ENCODE data around the gene SYNDIG1L. TPM values are rescaled to one million over a fixed set of nuclear protein-coding genes. Genes with fewer than 3 reads are reported as not detected.
"Not testable (repeated sequence)": the region's sequence is repeated elsewhere in the genome, so short reads cannot be mapped to it uniquely, and the experiment has no call there.

SYNDIG1L gene
- total RNA-seq, 1 experiment from 2014 or later: 1.4 TPM

DNA sequence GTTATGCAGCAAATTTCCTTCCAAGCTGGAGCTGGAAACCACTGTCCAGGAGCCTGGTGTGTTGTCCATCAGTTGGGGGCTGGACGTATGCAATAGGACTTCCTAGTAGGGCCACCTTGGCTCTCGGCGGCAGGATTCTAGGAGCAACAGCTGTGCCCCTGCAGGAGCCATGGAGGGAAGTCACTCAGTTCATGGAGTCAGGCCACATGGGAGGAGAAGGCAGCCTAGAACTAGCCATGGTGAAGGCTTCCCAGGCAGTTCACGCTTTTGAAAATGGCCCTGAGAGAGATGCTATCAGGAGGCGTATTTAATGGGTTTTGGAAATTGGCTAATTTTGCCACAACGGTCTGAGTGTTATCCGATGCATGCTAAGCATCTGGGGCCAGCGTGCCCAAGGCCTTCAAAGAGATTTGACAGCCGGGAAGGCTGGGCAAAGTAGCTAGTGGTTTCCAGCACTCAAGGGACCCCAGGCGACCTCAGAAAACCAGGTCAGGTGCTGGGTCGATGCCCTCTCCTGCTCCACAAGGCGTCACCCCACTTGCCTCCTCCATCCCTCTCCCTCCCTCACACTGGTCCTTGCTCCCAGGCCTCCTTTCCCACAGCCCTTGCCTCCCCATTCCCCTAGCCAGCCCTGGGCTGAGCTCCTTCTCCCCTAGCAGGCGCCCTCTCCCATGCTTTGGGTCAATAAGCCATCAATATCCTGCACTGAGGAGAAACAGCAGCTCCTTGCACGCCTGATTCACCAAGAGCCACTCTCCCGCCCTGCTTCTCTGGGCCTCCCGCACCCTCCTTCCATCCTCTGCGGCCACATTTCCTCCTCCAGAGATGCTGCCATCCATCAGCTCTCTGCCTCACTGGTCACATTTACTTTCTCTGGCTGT, 30.9 kb upstream of the SYNDIG1L start (continued):
- TF ChIP-seq FOXP4 (CRISPR knock-in tag; IDR thresholded peaks at IDR 0.05) (no peak), JUN (CRISPR knock-in tag; IDR thresholded peaks at IDR 0.05) (no peak), NR1H2 (CRISPR knock-in tag; IDR thresholded peaks at IDR 0.05) (no peak), NR3C1 (CRISPR knock-in tag; conservative IDR thresholded peaks at IDR 0.05; ENCODE audit: low read depth) (no peak), ZNF671 (CRISPR knock-in tag; IDR thresholded peaks at IDR 0.05) (no peak), SMAD3 (CRISPR knock-in tag; IDR thresholded peaks at IDR 0.05; ENCODE audit: borderline replicate concordance) (no peak), ETV6 (CRISPR knock-in tag; IDR thresholded peaks at IDR 0.05) (no peak)

GRCh38 chr14:74454397-74454796, 28.4 kb upstream of the SYNDIG1L start:
- H3K27ac Mint-ChIP-seq; DNase-seq (ENCODE audit: low spot score); H3K27me3 Mint-ChIP-seq (ENCODE audit: low read depth); CTCF ChIA-PET; POLR2A ChIA-PET; H3K4me3 Mint-ChIP-seq; ATAC-seq; H3K4me1 Mint-ChIP-seq: not testable (repeated sequence)
- Mint-ChIP-seq H3K9me3 (peaks cover 30% of the 10 kb centered on the region), H3K36me3 (peaks cover 23% of the 10 kb centered on the region)

- Mint-ChIP-seq H3K27me3 (ENCODE audit: low read depth) (no peaks in the 10 kb centered on the region; the same call in 1 of the 2 replicates), H3K4me3 (no peak overlapping the region), H3K27ac (peak overlapping the region; percentile 91; the same call in 1 of the 2 replicates), H3K4me1 (peaks cover 17% of the 10 kb centered on the region), H3K9me3 (no peaks in the 10 kb centered on the region), H3K36me3 (no peaks in the 10 kb centered on the region)
- ChIA-PET CTCF (interaction anchor here (1.7 kb wide), 1 partner anchor 15 kb away, joined by 5 read pairs; no protein-coding TSS in a partner anchor), POLR2A (no interaction called here)
- ATAC-seq: peak; percentile 100
- peak; percentile 42 for DNase-seq (ENCODE audit: low spot score)
- no peak for TF ChIP-seq JUN (CRISPR knock-in tag; IDR thresholded peaks at IDR 0.05)
- TF ChIP-seq, protein P1, sequence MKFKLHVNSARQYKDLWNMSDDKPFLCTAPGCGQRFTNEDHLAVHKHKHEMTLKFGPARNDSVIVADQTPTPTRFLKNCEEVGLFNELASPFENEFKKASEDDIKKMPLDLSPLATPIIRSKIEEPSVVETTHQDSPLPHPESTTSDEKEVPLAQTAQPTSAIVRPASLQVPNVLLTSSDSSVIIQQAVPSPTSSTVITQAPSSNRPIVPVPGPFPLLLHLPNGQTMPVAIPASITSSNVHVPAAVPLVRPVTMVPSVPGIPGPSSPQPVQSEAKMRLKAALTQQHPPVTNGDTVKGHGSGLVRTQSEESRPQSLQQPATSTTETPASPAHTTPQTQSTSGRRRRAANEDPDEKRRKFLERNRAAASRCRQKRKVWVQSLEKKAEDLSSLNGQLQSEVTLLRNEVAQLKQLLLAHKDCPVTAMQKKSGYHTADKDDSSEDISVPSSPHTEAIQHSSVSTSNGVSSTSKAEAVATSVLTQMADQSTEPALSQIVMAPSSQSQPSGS (CRISPR knock-in tag; IDR thresholded peaks at IDR 0.05; ENCODE audit: borderline replicate concordance, low read depth): no peak
- TF ChIP-seq, protein P2, sequence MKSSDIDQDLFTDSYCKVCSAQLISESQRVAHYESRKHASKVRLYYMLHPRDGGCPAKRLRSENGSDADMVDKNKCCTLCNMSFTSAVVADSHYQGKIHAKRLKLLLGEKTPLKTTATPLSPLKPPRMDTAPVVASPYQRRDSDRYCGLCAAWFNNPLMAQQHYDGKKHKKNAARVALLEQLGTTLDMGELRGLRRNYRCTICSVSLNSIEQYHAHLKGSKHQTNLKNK (CRISPR knock-in tag; IDR thresholded peaks at IDR 0.05): no peak
- TF ChIP-seq SP1 (CRISPR knock-in tag; conservative IDR thresholded peaks at IDR 0.05): 0 out of 2 replicates have a peak, but pooled peaks have one; percentile 16
- no peak for TF ChIP-seq JAZF1 (CRISPR knock-in tag; IDR thresholded peaks at IDR 0.05)
Observed at GRCh38 chr14:74444866-74445265, 18.9 kb upstream of the SYNDIG1L start.

- ChIA-PET POLR2A (no interaction called here), CTCF (no interaction called here)
- Mint-ChIP-seq H3K4me3 (no peak overlapping the region), H3K9me3 (no peaks in the 10 kb centered on the region), H3K27ac (no peak overlapping the region), H3K27me3 (ENCODE audit: low read depth) (no peaks in the 10 kb centered on the region), H3K4me1 (peaks cover 29% of the 10 kb centered on the region), H3K36me3 (no peaks in the 10 kb centered on the region)
- DNase-seq (ENCODE audit: low spot score): no peak
- ATAC-seq: no peak
- TF ChIP-seq RORB (CRISPR knock-in tag; IDR thresholded peaks at IDR 0.05) (no peak), ZNF263 (CRISPR knock-in tag; IDR thresholded peaks at IDR 0.05; ENCODE audit: low read depth) (no peak), CBFB (CRISPR knock-in tag; IDR thresholded peaks at IDR 0.05; ENCODE audit: low read depth) (no peak), ZBTB43 (CRISPR knock-in tag; IDR thresholded peaks at IDR 0.05) (no peak), GABPB1 (CRISPR knock-in tag; IDR thresholded peaks at IDR 0.05) (no peak), ETV6 (CRISPR knock-in tag; IDR thresholded peaks at IDR 0.05) (no peak), SP1 (CRISPR knock-in tag; conservative IDR thresholded peaks at IDR 0.05) (no peak), CREM (CRISPR knock-in tag; IDR thresholded peaks at IDR 0.05) (no peak), USF2 (CRISPR knock-in tag; IDR thresholded peaks at IDR 0.05) (no peak), ZSCAN18 (CRISPR knock-in tag; IDR thresholded peaks at IDR 0.05) (no peak), SOX15 (CRISPR knock-in tag; IDR thresholded peaks at IDR 0.05) (no peak), NFE2L1 (CRISPR knock-in tag; IDR thresholded peaks at IDR 0.05) (no peak), EMX1 (CRISPR knock-in tag; IDR thresholded peaks at IDR 0.05) (no peak)
Observed at GRCh38 chr14:74442757-74443156, 16.7 kb upstream of the SYNDIG1L start.
